Liver (tissue), 9 donors: ENCODE results near the gene LRRC10B. TPM values are rescaled to one million over a fixed set of nuclear protein-coding genes. Genes with fewer than 3 reads are reported as not detected.

Experiments used
- DNase-seq: peaks from one replicate; pipeline ENCODE4 v3.0.0-alpha.2; 2017; ENCODE audit warnings: low spot score
- H3K27ac ChIP-seq, 2 donors: one replicate each; pipeline ENCODE4 v1.7.0; 2013; ENCODE audit warnings: inconsistent platforms in 2 of 2, low read length in 2 of 2, control low read depth in 1 of 2, low read depth in 1 of 2, mild to moderate bottlenecking in 1 of 2
- H3K27me3 ChIP-seq, 4 donors: one replicate each; pipeline versions ENCODE4 v1.6.1 to v1.7.0; 2013; ENCODE audit warnings: low read length in 3 of 4, inconsistent platforms in 1 of 4, mild to moderate bottlenecking in 1 of 4, moderate library complexity in 1 of 4; ENCODE audit not compliant: control insufficient read depth in 4 of 4, insufficient read depth in 4 of 4
- H3K36me3 ChIP-seq, 4 donors: one replicate each; pipeline versions ENCODE4 v1.6.1 to v1.7.0; 2013; ENCODE audit warnings: low read length in 3 of 4, mild to moderate bottlenecking in 3 of 4, low read depth in 1 of 4, moderate library complexity in 1 of 4; ENCODE audit not compliant: control insufficient read depth in 4 of 4, insufficient read depth in 3 of 4
- H3K4me1 ChIP-seq, 4 donors: one replicate each; pipeline versions ENCODE4 v1.6.1 to v1.7.0; 2013; ENCODE audit warnings: low read length in 3 of 4, mild to moderate bottlenecking in 3 of 4, moderate library complexity in 1 of 4; ENCODE audit not compliant: control insufficient read depth in 4 of 4, insufficient read depth in 4 of 4
- H3K4me3 ChIP-seq, 3 donors: one replicate each; pipeline versions ENCODE4 v1.6.1 to v1.7.0; 2013; ENCODE audit warnings: low read length in 3 of 3, control low read depth in 1 of 3, low read depth in 1 of 3, mild to moderate bottlenecking in 1 of 3
- H3K9ac ChIP-seq, 2 donors: one replicate each; pipeline ENCODE4 v1.7.0; 2013; ENCODE audit warnings: low read length in 2 of 2, mild to moderate bottlenecking in 2 of 2, moderate library complexity in 2 of 2, control low read depth in 1 of 2, low read depth in 1 of 2
- H3K9me3 ChIP-seq, 4 donors: one replicate each; pipeline versions ENCODE4 v1.6.1 to v1.7.0; 2013; ENCODE audit warnings: low read length in 3 of 4; ENCODE audit not compliant: control insufficient read depth in 4 of 4
- ATF3 ChIP-seq: IDR thresholded peaks from 2 replicates; pipeline ENCODE4 v1.6.1; 2016; ENCODE audit warnings: antibody characterized with exemption
- CTCF ChIP-seq: fragments of 150-350 bp; IDR thresholded peaks from 2 replicates; pipeline ENCODE4 v1.5.1; 2017; ENCODE audit warnings: improper control_type of control experiment, low read depth, low read length; ENCODE audit not compliant: missing input control
- EGR1 ChIP-seq, 2 donors: IDR thresholded peaks; 2 replicates each; pipeline ENCODE4 v1.6.1; 2016 to 2018; ENCODE audit warnings: antibody characterized with exemption in 2 of 2, low read depth in 2 of 2
- FOXA1 ChIP-seq: IDR thresholded peaks from 2 replicates; pipeline ENCODE4 v1.6.1; 2016; ENCODE audit warnings: antibody characterized with exemption
- FOXA2 ChIP-seq: IDR thresholded peaks from 2 replicates; pipeline ENCODE4 v1.6.1; 2016; ENCODE audit warnings: antibody characterized with exemption
- GABPA ChIP-seq, 2 donors: IDR thresholded peaks in 1 of 2; conservative IDR thresholded peaks in 1 of 2; 2 replicates each; pipeline ENCODE4 v1.6.1; 2016; ENCODE audit warnings: antibody characterized with exemption in 2 of 2, mild to moderate bottlenecking in 1 of 2, moderate library complexity in 1 of 2
- HNF4A ChIP-seq, 2 donors: conservative IDR thresholded peaks; 2 replicates each; pipeline ENCODE4 v1.6.1; 2016; ENCODE audit warnings: antibody characterized with exemption in 2 of 2, mild to moderate bottlenecking in 2 of 2
- HNF4G ChIP-seq: IDR thresholded peaks from 2 replicates; pipeline ENCODE4 v1.6.1; 2016; ENCODE audit warnings: antibody characterized with exemption
- JUND ChIP-seq, 2 donors: IDR thresholded peaks; 2 replicates each; pipeline ENCODE4 v1.6.1; 2016; ENCODE audit warnings: antibody characterized with exemption in 2 of 2
- MAX ChIP-seq: IDR thresholded peaks from 2 replicates; pipeline ENCODE4 v1.6.1; 2016; ENCODE audit warnings: antibody characterized with exemption
- NR2F2 ChIP-seq: IDR thresholded peaks from 2 replicates; pipeline ENCODE4 v1.6.1; 2016; ENCODE audit warnings: antibody characterized with exemption
- RAD21 ChIP-seq, 2 donors: IDR thresholded peaks; 2 replicates each; pipeline ENCODE4 v1.6.1; 2016; ENCODE audit warnings: antibody characterized with exemption in 2 of 2, mild to moderate bottlenecking in 2 of 2
- REST ChIP-seq: IDR thresholded peaks from 2 replicates; pipeline ENCODE4 v1.6.1; 2016; ENCODE audit warnings: antibody characterized with exemption, mild to moderate bottlenecking
- RXRA ChIP-seq, 2 donors: IDR thresholded peaks; 2 replicates each; pipeline ENCODE4 v1.6.1; 2017 to 2018; ENCODE audit warnings: antibody characterized with exemption in 2 of 2, mild to moderate bottlenecking in 1 of 2
- SP1 ChIP-seq: IDR thresholded peaks from 2 replicates; pipeline ENCODE4 v1.6.1; 2018; ENCODE audit warnings: antibody characterized with exemption, mild to moderate bottlenecking
- TAF1 ChIP-seq: conservative IDR thresholded peaks from 2 replicates; pipeline ENCODE4 v1.6.1; 2016; ENCODE audit warnings: antibody characterized with exemption, mild to moderate bottlenecking
- YY1 ChIP-seq: IDR thresholded peaks from 2 replicates; pipeline ENCODE4 v1.6.1; 2016; ENCODE audit warnings: antibody characterized with exemption, mild to moderate bottlenecking
- ZBTB33 ChIP-seq: IDR thresholded peaks from 2 replicates; pipeline ENCODE4 v1.6.1; 2016; ENCODE audit warnings: antibody characterized with exemption
- WGBS: extraction: QIAGEN DNeasy Blood & Tissue Kit; methylation state at CpG from one replicate; pipeline ENCODE4 v1.1.7; 2013; 5-methylcytosine and 5-hydroxymethylcytosine counted together
- polyA plus RNA-seq, 2 donors: library from polyadenylated mRNA; stranded (reverse) in 1 of 2; unstranded in 1 of 2; fragments of 200-250 nt in 1 of 2; fragments of >200 nt in 1 of 2; fragmentation: Nextera tagmentation in 1 of 2; extraction: Ambion mirVana in 1 of 2; gene quantifications; one replicate each; pipeline versions ENCODE4 v1.2.1 to v1.2.3, GENCODE V29; 2013 to 2015
- total RNA-seq, 2 donors: library from RNA; depleted of rRNA; stranded (reverse); fragments of >200 nt; gene quantifications; one replicate each; pipeline ENCODE4 v1.2.3, GENCODE V29; 2014
- donor health status: healthy.
- donor health status: healthy.
- donor health status: healthy.
- donor health status: healthy.
- donor health status: healthy.

Gene LRRC10B
- total and polyA plus RNA-seq, 4 donors: 0.03 to 0.08 TPM; not detected in 2

- DNase-seq: no peak
Measured at GRCh38 chr11:61510974-61511373, 2.4 kb downstream of the LRRC10B start.

More at GRCh38 chr11:61510974-61511373, 2.4 kb downstream of the LRRC10B start:
- Histone ChIP-seq H3K27ac (no peak overlapping the region), H3K9me3 (no peaks in the 10 kb centered on the region), H3K4me3 (no peak overlapping the region), H3K27me3 (peaks cover 0 to 6% (median 0%) of the 10 kb centered on the region in 4 donors), H3K9ac (no peak overlapping the region), H3K4me1 (peaks cover 9 to 14% (median 12%) of the 10 kb centered on the region in 4 donors), H3K36me3 (no peaks in the 10 kb centered on the region)
- 89% methylated on average over 14 of the region's 14 CpGs for WGBS
- TF ChIP-seq JUND (IDR thresholded peaks at IDR 0.05): no peak
- no peak for TF ChIP-seq GABPA (IDR thresholded peaks at IDR 0.05 in 1 of 2, conservative IDR thresholded peaks at IDR 0.05 in 1 of 2)
- TF ChIP-seq MAX: no peak
- no peak for TF ChIP-seq YY1
- TF ChIP-seq FOXA2: no peak
- TF ChIP-seq HNF4G: no peak
- TF ChIP-seq EGR1 (IDR thresholded peaks at IDR 0.05; ENCODE audit: low read depth in 2 of 2): no peak
- no peak for TF ChIP-seq RAD21 (IDR thresholded peaks at IDR 0.05)
- no peak for TF ChIP-seq FOXA1
- TF ChIP-seq SP1: no peak
- TF ChIP-seq NR2F2: no peak
- no peak for TF ChIP-seq CTCF
- no peak for TF ChIP-seq HNF4A (conservative IDR thresholded peaks at IDR 0.05)
- TF ChIP-seq ATF3: no peak
- no peak for TF ChIP-seq ZBTB33
- no peak for TF ChIP-seq REST
- no peak for TF ChIP-seq TAF1
- TF ChIP-seq RXRA (IDR thresholded peaks at IDR 0.05): no peak
